ENCODE results near the gene CHD9. TPM values are rescaled to one million over a fixed set of nuclear protein-coding genes. Genes with fewer than 3 reads are reported as not detected.

The CHD9 gene
- total RNA-seq, 1 donor from 2014 or later: 34.1 TPM

DNA sequence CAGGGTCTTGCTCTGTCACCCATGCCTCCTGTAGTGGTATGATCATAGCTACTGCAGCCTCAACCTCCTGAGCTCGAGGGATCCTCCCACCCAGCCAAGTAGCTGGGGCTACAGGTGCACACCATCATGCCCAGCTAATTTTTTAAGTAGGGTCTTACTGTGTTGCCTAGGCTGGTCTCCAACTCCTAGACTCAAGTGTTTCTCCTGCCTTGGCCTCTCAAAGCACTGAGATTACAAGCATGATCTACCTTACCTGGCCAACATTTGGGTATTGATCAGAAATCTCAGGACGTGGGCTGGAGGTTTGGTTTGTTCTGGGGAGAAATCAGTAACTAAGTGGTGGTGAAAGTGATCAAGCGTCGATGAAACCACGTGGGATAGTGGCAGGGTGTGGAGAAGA, 4.1 kb downstream of the CHD9 start:
- Histone ChIP-seq H3K36me3 (ENCODE audit: control insufficient read depth, insufficient read depth, low read length) (no peaks in the 10 kb centered on the region), H3K27me3 (ENCODE audit: control insufficient read depth, insufficient read depth, low read length) (no peaks in the 10 kb centered on the region), H3K4me3 (ENCODE audit: low read depth, low read length) (no peak overlapping the region)
- TF ChIP-seq, protein P1, sequence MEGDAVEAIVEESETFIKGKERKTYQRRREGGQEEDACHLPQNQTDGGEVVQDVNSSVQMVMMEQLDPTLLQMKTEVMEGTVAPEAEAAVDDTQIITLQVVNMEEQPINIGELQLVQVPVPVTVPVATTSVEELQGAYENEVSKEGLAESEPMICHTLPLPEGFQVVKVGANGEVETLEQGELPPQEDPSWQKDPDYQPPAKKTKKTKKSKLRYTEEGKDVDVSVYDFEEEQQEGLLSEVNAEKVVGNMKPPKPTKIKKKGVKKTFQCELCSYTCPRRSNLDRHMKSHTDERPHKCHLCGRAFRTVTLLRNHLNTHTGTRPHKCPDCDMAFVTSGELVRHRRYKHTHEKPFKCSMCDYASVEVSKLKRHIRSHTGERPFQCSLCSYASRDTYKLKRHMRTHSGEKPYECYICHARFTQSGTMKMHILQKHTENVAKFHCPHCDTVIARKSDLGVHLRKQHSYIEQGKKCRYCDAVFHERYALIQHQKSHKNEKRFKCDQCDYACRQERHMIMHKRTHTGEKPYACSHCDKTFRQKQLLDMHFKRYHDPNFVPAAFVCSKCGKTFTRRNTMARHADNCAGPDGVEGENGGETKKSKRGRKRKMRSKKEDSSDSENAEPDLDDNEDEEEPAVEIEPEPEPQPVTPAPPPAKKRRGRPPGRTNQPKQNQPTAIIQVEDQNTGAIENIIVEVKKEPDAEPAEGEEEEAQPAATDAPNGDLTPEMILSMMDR (IDR thresholded peaks at IDR 0.05; ENCODE audit: insufficient read depth, low read length, poor library complexity, severe bottlenecking): no peak
- DNase-seq (ENCODE audit: low read depth): no peak

DNA sequence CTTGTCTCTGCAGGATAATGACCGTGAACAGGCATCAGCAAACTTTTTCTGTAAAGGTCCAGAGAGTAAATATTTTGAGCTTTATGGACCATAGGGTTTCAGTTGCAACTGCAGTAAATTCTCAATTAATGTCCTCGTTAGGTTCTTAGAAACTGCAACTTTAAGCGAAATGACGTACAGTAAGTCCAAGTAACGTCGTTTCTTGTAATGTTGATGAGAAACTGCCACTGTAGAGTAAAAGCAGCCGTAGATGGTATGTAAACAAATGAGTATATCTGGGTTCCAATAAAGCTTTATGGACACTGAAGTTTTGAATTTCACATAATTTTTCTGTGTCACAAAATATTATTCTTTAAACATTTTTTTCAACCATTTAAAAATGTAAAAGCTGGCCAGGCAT, 4.9 kb downstream of the CHD9 start:
- Histone ChIP-seq H3K27me3 (ENCODE audit: control insufficient read depth, insufficient read depth, low read length) (no peaks in the 10 kb centered on the region), H3K36me3 (ENCODE audit: control insufficient read depth, insufficient read depth, low read length) (no peaks in the 10 kb centered on the region), H3K4me3 (ENCODE audit: low read depth, low read length) (no peak overlapping the region)
- DNase-seq (ENCODE audit: low read depth): no peak
- TF ChIP-seq, protein P1 (IDR thresholded peaks at IDR 0.05; ENCODE audit: insufficient read depth, low read length, poor library complexity, severe bottlenecking): no peak

DNA sequence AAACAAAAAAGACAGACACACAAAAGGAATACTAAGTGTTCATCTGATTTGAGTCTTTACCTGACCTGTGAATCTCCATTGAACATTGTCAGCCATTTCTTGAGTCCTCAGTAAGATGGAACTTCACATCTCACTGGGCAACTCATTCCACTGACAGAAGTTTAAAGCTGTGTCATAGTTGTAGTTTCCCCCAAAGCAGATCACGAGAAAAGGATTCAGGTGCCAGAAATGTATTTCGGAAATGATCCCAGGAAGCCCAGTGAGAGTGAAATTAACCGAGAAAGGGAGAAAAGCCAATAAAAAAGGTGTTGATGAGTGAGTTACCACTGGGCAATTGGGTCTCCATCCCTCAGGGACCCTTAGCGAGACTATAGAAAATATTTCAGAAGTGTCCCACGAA, 6.5 kb downstream of the CHD9 start:
- DNase-seq (ENCODE audit: low read depth): no peak
- Histone ChIP-seq H3K4me3 (ENCODE audit: low read depth, low read length) (no peak overlapping the region), H3K27me3 (ENCODE audit: control insufficient read depth, insufficient read depth, low read length) (no peaks in the 10 kb centered on the region), H3K36me3 (ENCODE audit: control insufficient read depth, insufficient read depth, low read length) (no peaks in the 10 kb centered on the region)
- TF ChIP-seq, protein P1 (IDR thresholded peaks at IDR 0.05; ENCODE audit: insufficient read depth, low read length, poor library complexity, severe bottlenecking): no peak

DNA sequence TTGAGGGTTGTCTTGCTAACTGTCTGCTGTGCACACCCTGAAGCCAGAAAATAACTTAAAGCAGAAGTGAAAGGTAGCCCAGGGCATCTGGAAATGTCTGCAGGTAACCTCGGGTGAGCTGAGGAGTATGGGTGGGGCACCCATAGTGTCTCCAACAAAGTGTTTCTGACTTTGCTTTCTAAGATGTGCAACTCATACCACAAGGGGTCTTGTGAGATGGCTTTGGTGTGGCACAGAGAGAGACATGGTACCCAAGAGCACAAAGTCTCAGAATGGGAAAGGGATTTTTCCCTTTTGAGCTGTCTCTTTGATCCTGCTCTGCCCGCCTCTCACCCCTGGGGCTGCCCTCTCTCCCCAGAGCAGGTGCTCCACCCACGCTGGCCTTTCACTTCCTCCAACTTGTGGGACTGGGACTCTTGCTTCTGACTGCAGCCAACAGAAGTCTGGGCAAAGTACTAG, 6.9 kb downstream of the CHD9 start:
- TF ChIP-seq, protein P1 (IDR thresholded peaks at IDR 0.05; ENCODE audit: insufficient read depth, low read length, poor library complexity, severe bottlenecking): no peak
- Histone ChIP-seq H3K36me3 (ENCODE audit: control insufficient read depth, insufficient read depth, low read length) (no peaks in the 10 kb centered on the region), H3K27me3 (ENCODE audit: control insufficient read depth, insufficient read depth, low read length) (no peaks in the 10 kb centered on the region), H3K4me3 (ENCODE audit: low read depth, low read length) (no peak overlapping the region)
- no peak for DNase-seq (ENCODE audit: low read depth)

DNA sequence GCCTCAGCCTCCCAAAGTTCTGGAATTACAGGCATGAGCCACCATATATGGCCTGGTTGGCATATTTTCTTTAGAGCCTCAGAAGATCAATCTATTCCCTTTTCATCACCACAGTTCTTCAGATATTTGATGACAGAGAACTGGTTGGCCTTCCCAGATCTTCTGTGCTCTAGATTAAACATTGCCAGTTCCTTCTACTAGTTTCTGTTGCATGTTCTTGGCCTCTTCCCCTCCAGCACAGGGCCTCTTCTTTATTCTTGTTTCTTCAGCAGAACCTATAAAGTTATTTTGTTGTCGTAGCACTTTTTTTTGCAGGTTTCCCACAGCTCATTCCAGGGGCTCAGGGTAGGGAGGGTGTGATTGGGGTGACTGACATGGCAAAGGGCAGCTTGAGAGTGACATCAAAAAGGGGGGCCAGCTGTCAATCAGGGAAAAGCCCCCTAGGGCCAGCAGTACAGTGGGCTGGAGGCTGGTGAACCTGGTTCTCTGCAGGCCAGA, 9.3 kb downstream of the CHD9 start:
- DNase-seq (ENCODE audit: low read depth): no peak
- Histone ChIP-seq H3K36me3 (ENCODE audit: control insufficient read depth, insufficient read depth, low read length) (no peaks in the 10 kb centered on the region), H3K27me3 (ENCODE audit: control insufficient read depth, insufficient read depth, low read length) (no peaks in the 10 kb centered on the region), H3K4me3 (ENCODE audit: low read depth, low read length) (no peak overlapping the region)
- TF ChIP-seq, protein P1 (IDR thresholded peaks at IDR 0.05; ENCODE audit: insufficient read depth, low read length, poor library complexity, severe bottlenecking): no peak

DNA sequence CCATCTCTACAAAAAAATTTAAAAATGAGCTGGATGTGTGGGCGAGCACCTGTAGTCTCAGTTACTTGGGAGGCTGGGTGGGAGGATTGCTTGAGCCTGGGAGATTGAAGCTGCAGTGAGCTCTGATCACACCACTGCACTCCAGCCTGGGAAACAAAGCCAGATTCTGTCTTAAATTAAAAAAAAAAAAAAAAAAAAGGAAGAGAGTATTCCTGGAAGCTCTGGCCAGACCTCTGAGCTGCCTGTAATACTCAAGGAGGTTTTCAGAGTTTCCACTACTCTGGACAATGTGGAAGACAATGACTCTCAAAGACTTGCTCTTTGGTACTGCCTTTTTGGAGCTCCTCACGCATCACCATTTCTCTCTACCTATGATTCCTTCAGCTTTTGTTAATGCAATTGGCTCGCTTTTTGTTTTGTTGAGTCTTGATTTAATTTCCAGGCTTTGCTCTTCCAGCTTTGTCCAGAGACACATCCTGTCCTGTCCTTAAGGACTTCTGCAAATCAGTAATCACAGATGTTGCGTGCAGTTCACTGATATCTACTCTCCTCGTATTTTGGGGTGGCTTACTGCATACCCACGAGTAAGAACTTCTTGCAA, 10.8 kb downstream of the CHD9 start:
- no peaks in the 10 kb centered on the region for H3K27me3 ChIP-seq (ENCODE audit: control insufficient read depth, insufficient read depth, low read length)
- TF ChIP-seq, protein P1 (IDR thresholded peaks at IDR 0.05; ENCODE audit: insufficient read depth, low read length, poor library complexity, severe bottlenecking): no peak
- DNase-seq (ENCODE audit: low read depth): no peak
- H3K4me3 ChIP-seq (ENCODE audit: low read depth, low read length): no peak overlapping the region
- no peaks in the 10 kb centered on the region for H3K36me3 ChIP-seq (ENCODE audit: control insufficient read depth, insufficient read depth, low read length)
